GM11168 (cell line): ENCODE data around the gene EXOC6B.

ENCODE experiments used
- in situ Hi-C: fragments of 300-500 bp; cut with MboI; formaldehyde crosslinking; loops from one replicate; pipeline ENCODE4 v1.12.0; 2022; ENCODE audit warnings: low sequenced_read_pairs; ENCODE audit not compliant: unreplicated experiment

EXOC6B gene

DNA sequence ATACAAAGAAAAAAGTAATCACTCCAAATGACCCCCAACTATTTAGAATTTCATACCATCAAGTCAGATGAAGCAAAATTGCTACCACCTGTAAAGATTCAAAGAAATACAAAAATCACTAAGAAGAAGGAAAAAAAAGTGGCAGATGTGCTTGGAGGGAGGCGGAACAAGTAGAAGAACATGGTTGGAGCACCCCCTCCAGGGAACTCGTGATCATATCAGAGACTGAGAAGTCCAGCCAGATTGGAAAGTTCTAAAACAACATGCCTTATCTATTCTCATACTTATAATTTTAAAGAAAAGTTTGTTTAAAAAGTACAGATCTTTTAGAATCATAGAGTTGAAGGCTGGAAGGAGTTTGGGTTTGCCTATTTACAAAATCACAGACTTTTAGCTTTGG is 564.8 kb downstream of the EXOC6B start:
- in situ Hi-C loops: no loop called here

DNA sequence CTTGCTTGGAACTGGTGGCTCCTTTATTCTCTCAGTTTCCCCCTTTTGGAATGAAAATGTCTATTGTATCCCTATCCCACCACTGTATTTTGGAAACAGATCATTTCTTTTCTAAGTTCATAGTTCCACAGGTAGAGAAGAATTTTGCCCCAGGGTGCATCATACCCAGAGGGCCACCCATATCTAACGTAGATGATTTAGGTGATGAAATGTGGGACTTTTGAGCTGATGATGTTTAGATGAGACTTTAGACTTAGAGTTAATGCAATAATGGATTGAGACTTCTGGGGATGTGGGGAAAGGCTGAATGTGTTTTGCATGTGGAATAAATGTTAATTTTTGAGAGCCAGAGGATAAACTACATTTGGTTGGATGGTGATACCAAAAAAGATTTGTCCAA is 570.3 kb downstream of the EXOC6B start:
- in situ Hi-C loops: no loop called here

DNA sequence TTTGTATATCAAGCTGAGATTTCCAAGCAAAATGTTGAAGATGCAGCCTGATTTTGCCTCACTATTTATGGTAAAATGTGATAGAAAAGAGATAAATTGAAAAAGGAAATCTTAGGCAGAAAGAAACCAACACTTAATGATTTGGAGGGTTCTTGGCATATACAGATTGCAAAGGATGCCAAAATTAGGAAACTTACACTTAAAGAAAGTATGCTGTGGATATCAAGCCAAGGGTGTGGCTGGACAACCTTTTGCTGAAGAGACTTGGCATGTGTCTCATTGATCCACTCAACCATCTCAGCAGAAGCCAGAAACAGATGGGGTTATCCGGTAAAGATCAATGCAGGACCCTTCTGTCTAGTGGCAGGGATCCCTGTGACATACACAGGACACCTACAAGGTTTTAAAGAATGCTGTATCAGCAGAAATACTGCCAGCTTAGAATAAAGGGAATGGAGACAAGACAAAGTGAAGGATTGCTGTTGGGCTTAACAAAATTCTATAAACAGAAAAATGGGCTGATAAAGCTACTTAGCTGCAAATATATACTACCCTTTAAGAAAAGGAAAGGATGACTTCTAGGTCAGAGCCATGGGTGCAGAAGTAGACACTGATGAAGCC is 570.9 kb downstream of the EXOC6B start:
- in situ Hi-C loops: no loop called here

- in situ Hi-C loops: no loop called here
Observed at GRCh38 chr2:72238311-72238710, 587.5 kb downstream of the EXOC6B start.

GRCh38 chr2:72237549-72237948 is 588.3 kb downstream of the EXOC6B start:
- in situ Hi-C loops: no loop called here

GRCh38 chr2:72236445-72237067 is 589.3 kb downstream of the EXOC6B start:
- in situ Hi-C loops: no loop called here

- in situ Hi-C loops: no loop called here
Observed at GRCh38 chr2:72235497-72236415, 590.1 kb downstream of the EXOC6B start.

DNA sequence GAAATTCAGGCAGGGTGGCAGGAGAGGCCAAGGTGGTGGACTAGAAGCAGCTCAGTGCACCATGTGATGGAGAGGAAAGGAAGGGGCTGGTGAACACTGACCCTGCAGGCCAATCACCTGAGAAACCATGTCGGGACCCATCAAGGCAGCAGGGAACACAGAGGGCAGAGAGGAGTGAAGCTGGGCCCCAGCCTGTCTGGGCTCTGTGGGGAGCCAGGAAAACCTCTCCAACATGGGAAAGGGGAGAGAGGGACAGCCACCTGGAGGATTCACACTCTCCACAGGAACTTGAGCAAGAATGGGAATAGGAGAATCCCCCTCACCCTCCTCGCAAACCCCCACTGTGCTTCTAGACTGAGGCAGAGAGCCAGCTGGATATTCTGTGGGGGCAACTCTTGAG is 592.6 kb downstream of the EXOC6B start:
- in situ Hi-C loops: no loop called here

DNA sequence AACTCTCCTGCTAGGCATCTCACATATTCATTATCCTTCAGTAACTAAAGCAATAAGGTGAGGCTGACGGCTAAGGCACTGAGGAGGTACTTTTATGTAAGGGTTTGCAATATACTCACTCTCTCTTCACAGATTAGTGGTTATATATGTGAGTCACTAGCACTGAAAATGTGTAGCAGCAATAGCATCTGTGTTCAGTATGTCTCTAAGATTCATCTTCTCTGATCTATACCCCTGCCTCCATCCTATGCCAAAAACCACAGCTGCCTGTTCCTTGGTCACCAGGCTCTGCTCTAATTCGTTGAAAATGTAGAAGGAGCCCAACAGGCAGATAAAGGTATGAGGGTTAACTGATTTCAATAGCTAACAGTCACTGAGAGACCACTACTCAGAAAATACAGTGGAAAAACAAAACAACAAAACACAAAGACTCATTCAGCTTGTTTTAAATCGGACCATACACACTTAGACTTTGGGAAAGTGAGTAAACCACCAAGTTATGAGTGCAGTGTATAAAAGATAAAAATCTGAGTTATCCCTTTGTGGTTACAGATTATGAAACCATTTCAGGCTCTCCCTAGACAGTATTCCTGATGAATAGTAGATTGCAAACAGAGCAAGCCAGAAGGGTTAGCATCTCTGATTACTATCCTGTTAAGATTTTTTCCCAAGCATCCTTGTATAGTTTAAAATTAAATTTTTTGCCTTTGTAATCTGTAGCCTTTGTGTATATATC is 602.8 kb downstream of the EXOC6B start:
- in situ Hi-C loops: no loop called here

GRCh38 chr2:72220170-72220569 is 605.7 kb downstream of the EXOC6B start:
- in situ Hi-C loops: no loop called here

DNA sequence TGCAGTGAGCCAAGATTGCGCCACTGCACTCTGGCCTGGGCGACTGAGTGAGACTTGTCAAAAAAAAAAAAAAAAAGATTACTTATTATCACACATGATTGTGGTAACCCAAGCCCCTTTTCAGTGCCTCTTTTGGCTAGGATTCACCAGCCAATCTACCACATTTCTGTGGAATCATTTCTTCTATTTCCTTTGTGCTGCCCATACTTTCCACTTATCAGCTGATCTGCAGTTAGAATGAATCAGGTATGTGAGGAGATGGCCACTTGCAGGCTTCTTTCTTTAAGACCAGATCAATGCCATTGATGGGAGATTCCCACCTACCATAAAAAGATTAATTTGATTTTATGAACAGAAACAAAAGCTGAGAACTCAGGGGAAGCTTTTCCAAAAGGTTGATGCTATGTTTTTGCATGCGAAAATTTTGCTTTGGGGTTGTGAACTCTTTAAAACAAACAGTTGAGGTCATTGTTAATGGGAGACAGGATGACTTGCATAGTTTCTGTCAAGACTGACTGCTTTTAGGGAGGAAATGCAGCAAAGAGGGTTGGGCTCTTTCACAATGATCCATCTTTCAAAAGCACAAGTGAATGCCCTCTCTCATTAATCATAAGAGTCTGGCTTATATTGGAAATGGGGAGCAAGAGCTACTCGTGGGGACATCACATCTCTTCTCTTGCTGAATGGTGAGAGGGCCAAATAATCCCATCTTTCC is 611.2 kb downstream of the EXOC6B start:
- in situ Hi-C loops: no loop called here

DNA sequence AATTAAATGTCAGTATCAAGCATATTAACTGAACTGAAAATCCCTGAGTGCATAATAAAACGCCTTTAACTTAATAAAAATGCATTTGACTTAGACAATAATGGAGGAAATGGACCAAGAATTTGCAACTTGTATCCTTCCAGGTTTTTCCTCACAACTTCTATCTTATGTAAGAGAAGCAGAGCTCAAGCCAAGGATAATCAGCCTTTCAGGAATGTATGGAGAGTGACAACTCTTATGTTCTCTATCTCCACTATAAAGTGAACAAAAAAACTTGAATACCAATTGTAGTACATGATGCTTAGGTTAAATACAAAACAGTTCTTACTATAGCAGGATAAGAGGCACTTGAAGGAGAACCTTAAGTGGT is 613.4 kb downstream of the EXOC6B start:
- in situ Hi-C loops: no loop called here

DNA sequence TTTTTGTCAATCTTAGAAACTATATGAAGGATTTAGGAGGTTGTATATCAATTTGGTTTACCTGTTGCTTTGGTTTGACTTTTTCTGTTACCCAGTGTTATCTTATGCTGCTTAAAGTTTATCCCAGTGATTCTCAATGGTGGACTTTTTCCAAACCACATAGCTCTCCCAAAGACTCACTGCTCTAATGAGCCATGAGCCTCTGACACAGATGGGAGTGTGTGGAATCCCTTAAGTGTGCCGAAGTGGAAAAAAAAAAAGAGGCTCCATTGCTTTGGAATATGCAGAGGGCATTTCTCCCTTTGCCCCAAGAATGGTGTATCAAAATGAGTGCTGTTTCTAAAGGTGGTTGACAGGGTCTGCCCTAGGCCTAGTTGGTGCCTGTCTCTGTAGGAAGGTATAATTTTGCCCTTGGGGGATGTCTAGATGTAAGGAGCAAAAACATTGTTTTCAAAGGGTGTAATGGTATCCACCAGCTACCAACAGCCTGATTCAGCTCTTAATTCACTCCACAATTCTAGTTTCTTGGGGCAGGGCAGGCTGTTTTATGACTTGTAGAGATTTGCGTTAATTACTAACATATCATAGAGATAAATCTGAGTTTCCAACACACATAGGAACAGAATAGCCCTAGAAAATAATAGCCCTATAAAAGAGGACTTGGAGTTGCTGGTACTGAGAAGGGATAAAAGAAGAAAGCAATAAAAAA is 613.9 kb downstream of the EXOC6B start:
- in situ Hi-C loops: no loop called here

DNA sequence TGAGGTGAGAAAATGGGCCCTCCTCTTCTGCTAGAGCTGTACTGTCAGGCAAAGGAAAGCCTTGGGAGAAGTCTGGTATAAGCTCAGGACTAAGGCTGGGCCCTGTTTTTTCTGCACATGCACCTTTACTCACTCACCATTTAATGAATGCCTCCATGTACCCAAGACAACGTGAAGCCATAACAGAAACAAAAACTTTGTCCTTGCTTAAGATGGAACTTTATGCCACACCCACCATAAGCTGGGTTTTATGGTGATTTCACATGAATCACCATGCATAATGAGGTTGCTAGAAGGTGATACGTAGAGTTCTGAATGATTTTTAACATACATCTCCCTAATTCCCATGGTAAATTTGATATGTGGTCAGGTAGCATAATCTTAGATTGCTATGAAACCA is 614.5 kb downstream of the EXOC6B start:
- in situ Hi-C loops: no loop called here

DNA sequence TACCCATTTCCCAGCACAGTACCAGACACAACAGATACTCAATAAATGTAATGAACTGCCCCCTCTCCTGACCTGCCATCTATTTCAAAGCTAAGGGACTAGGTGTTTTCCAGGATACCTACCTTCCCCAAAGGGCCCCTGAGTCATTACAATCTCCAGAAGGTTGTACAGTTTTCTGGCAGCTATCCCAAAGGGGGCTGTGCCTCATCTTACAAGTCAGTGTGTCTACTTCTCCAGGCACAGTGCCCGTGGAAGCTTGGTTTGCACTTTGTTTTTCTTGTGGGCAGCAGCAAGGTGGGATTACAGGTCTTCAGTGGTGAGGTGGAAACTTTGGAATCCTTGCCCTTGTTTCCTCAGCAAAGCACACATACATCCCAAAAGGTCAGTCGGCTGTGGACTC is 615.4 kb downstream of the EXOC6B start:
- in situ Hi-C loops: no loop called here

GRCh38 chr2:72208225-72208624 is 617.6 kb downstream of the EXOC6B start:
- in situ Hi-C loops: no loop called here

- in situ Hi-C loops: no loop called here
Observed at GRCh38 chr2:72207334-72207733, 618.5 kb downstream of the EXOC6B start.

GRCh38 chr2:72205504-72205881 is 620.3 kb downstream of the EXOC6B start:
- in situ Hi-C loops: no loop called here

- in situ Hi-C loops: no loop called here
Observed at GRCh38 chr2:72204786-72205503, 620.9 kb downstream of the EXOC6B start.
